ENCODE measurements around the gene NFIX.

DNA sequence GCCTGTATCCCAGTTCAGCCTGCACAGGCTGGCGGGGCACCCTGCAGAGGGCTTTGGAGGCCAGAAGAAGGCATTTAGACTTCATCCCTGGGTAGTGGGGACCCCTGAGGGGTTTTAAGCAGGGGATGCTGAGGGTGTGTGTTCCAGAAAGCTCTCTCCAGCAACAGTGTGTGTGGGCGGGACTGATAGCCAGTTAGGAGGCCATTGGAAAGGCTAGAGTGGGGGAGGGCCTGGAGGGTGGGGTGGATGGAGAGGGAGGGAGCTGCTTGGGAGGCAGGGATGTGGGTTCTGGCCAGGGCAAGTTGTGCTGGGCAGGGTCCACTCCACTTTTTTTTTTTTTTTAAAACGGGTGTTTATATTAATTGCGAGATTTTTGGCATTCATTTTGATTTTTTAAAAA, 79.1 kb downstream of the NFIX start:
- TF ChIP-seq, protein P1, sequence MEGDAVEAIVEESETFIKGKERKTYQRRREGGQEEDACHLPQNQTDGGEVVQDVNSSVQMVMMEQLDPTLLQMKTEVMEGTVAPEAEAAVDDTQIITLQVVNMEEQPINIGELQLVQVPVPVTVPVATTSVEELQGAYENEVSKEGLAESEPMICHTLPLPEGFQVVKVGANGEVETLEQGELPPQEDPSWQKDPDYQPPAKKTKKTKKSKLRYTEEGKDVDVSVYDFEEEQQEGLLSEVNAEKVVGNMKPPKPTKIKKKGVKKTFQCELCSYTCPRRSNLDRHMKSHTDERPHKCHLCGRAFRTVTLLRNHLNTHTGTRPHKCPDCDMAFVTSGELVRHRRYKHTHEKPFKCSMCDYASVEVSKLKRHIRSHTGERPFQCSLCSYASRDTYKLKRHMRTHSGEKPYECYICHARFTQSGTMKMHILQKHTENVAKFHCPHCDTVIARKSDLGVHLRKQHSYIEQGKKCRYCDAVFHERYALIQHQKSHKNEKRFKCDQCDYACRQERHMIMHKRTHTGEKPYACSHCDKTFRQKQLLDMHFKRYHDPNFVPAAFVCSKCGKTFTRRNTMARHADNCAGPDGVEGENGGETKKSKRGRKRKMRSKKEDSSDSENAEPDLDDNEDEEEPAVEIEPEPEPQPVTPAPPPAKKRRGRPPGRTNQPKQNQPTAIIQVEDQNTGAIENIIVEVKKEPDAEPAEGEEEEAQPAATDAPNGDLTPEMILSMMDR (IDR thresholded peaks at IDR 0.05): no peak
- TF ChIP-seq POLR2A (IDR thresholded peaks at IDR 0.05): no peak

Data from body of pancreas (tissue), 4 donors.